Measurements from ENCODE around the gene CPN1.
"Not testable (repeated sequence)": the region's sequence is repeated elsewhere in the genome, so short reads cannot be mapped to it uniquely, and the experiment has no call there.

Gene CPN1

GRCh38 chr10:100081075-100082001 lies at the start of gene CPN1:
Gene CPN1 (minus strand): TSS chr10:100081869. CDS start chr10:100081625, 244 bp downstream.
- DNase-seq, result no peak

GRCh38 chr10:100130831-100131230 lies 49.2 kb upstream of the CPN1 start:
- no peak for DNase-seq

- DNase-seq, result no peak
Measured at GRCh38 chr10:100129424-100129823, 47.8 kb upstream of the CPN1 start.

GRCh38 chr10:100128951-100129350 lies 47.3 kb upstream of the CPN1 start:
- DNase-seq, result no peak

- not testable (repeated sequence) for DNase-seq
Measured at GRCh38 chr10:100125335-100125734, 43.7 kb upstream of the CPN1 start.

- no peak for DNase-seq
Measured at GRCh38 chr10:100124097-100124496, 42.4 kb upstream of the CPN1 start.

GRCh38 chr10:100122780-100123179 lies 41.1 kb upstream of the CPN1 start:
- DNase-seq, result no peak

- no peak for DNase-seq
Measured at GRCh38 chr10:100120550-100120949, 38.9 kb upstream of the CPN1 start.

- DNase-seq, result no peak
Measured at GRCh38 chr10:100119726-100120125, 38.1 kb upstream of the CPN1 start.

GRCh38 chr10:100114976-100115770 lies 33.5 kb upstream of the CPN1 start:
- no peak for DNase-seq

GRCh38 chr10:100114460-100114859 lies 32.8 kb upstream of the CPN1 start:
- DNase-seq, result no peak

GRCh38 chr10:100109670-100110069 lies 28.0 kb upstream of the CPN1 start:
- DNase-seq, result no peak

- no peak for DNase-seq
Measured at GRCh38 chr10:100106865-100107264, 25.2 kb upstream of the CPN1 start.

GRCh38 chr10:100104300-100104699 lies 22.6 kb upstream of the CPN1 start:
- no peak for DNase-seq

GRCh38 chr10:100103581-100103980 lies 21.9 kb upstream of the CPN1 start:
- no peak for DNase-seq

GRCh38 chr10:100101192-100102076 lies 19.8 kb upstream of the CPN1 start:
- peak; percentile 32 for DNase-seq

- DNase-seq, result peak; percentile 72
Measured at GRCh38 chr10:100100651-100101184, 19.0 kb upstream of the CPN1 start.

- no peak for DNase-seq
Measured at GRCh38 chr10:100089241-100089640, 7.6 kb upstream of the CPN1 start.

GRCh38 chr10:100086708-100087107 lies 5.0 kb upstream of the CPN1 start:
- not testable (repeated sequence) for DNase-seq

GRCh38 chr10:100085596-100085995 lies 3.9 kb upstream of the CPN1 start:
- DNase-seq, result no peak

GRCh38 chr10:100083623-100084022 lies 2.0 kb upstream of the CPN1 start:
- no peak for DNase-seq

- DNase-seq, result not testable (repeated sequence)
Measured at GRCh38 chr10:100082276-100082675, 607 bp upstream of the CPN1 start.

All from HCEC 1CT (cell line).